NCI-H146 treated with DMSO at 0.1 percent for 48 hours (cell line): ENCODE measurements around the gene OR5AN1.
"Not testable (repeated sequence)": the region's sequence is repeated elsewhere in the genome, so short reads cannot be mapped to it uniquely, and the experiment has no call there.

Experiments
- DNase-seq: peaks from one replicate; lab custom pipeline; 2025; ENCODE audit not compliant: unreplicated experiment; lab: John Stamatoyannopoulos, UW

Gene OR5AN1

GRCh38 chr11:59358595-59358994 is at the start of gene OR5AN1:
TSS of gene OR5AN1 (plus strand) at chr11:59358895. CDS start at chr11:59364459, 5,564 bp downstream.
- DNase-seq = no peak

DNA sequence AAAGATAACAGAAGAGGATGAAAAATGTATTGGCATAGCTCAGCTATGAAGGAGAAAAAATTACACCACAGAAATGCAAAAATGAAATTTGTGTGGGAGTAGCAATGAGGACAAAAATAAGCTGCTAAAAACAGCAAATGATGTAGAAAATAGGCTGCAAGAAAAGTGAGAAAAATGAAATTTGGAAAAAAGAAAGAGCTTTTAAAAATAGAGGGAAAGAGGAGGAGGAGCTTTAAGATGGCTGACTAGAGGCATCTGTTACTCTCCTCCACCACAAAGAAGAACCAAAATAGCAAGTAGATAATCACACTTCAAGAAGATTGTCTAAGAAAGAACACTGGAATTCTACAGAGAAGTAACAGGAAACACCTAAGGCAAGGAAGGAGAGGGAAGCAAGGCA is 23.7 kb upstream of the OR5AN1 start:
- DNase-seq = no peak

- DNase-seq = no peak
These were observed 22.5 kb upstream of the OR5AN1 start for GRCh38 chr11:59336176-59336575.

DNA sequence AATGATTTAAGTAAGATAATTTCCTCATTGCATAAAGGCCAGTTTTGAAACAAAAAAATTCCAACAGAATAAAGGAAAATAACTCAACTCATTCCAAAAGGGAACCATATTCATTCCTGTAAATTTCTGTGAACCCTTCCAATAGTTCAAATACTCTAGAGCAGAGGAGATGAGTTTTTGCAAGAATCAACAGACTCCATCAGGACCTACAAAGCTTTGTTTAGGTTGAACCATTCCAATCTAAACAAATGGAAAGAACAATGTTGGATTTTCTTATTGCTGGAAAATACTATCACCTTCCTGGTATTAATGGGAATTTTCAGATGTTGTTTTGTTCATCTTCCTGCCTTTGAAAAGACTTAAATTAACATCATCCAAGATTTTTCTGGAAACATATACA is 21.8 kb upstream of the OR5AN1 start:
- no peak for DNase-seq

DNA sequence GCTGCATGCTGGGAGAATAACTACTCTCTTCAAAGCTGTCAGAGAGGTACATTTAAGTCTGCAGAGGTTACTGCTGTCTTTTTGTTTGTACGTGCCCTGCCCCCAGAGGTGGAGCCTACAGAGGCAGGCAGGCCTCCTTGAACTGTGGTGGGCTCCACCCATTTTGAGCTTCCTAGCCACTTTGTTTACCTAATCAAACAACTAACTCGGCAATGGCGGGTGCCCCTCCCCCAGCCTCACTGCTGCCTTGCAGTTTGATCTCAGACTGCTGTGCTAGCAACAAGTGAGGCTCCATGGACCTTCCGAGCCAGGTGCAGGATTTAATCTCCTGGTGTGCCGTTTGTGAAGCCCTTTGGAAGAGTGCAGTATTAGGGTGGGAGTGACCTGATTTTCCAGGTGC is 9.0 kb upstream of the OR5AN1 start:
- DNase-seq = not testable (repeated sequence)

DNA sequence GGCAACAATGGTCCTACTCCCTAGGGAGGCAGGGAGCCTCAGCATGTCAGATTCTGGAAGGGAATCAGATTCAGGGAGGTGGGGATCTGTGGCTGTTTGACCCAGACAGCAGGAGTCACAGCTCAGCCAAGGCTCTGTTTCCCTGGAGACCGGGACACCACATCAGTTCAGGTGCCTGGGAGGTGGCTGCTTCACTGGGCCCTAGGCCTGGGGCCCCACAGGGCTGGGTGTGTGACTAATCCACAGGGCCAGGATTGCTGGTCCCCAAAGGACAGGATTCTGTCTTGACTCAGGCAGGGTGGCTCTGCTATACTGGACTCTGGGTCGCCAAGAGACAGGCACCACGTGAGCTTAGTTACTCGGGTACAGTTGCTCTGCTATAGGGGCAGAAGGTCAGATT is 3.5 kb upstream of the OR5AN1 start:
- no peak for DNase-seq

GRCh38 chr11:59356561-59356960 is 2.1 kb upstream of the OR5AN1 start:
- DNase-seq = no peak

GRCh38 chr11:59358020-59358419 is 675 bp upstream of the OR5AN1 start:
- no peak for DNase-seq

GRCh38 chr11:59365232-59366018 is 6.7 kb downstream of the OR5AN1 start:
- DNase-seq = no peak

DNA sequence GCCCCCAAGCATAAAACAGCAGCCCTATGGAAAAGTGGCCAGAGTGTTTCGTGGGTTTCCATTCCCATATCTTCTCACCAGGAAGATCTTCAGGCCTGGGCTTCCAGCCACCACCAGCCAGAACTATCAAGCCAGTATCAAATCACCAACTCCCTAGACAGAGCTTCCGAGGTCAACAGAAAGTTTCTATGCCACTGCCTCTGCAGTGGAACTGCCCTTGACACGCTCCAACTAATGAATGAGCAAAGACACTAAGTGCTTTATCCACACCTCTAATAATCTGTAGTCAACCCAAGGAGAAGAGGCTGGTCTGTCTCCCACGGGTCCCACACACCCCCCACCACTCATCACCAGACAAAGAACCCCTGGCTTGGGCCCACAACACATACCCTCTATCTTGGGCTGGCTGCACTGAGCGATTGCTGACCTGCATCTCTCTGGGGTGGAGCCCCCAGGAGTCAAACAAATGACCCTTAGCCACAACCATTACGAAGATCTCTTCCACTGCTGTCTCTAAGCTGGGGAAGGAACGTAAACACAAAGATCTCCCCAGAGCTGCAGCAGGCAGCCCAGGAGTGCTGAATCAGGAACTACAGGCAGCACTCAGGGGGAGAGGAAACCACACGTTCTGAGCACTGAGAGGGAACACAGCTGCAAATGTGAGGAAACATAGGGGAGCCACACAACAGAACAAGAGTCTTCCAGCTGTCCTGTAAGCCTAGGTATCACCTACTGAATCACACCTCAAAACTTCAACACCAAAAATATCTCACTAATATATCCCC is 9.7 kb downstream of the OR5AN1 start:
- no peak for DNase-seq

DNA sequence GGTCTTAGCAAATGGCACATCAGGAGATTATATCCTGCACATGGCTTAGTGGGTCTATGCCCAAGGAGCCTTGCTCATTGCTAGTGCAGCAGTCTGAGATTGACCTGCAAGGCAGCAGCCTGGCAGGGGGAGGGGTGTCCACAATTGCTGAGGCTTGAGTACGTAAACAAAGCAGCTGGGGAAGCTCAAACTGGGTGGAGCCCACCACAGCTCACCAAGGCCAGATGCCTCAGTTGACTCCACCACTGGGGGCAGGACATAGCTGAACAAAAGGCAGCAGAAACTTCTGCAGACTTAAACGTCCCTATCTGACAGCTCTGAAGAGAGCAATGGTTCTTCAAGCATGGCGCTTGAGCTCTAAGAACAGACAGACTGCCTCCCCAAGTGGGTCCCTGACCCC is 13.6 kb downstream of the OR5AN1 start:
- DNase-seq = not testable (repeated sequence)

- no peak for DNase-seq
These were observed 21.8 kb downstream of the OR5AN1 start for GRCh38 chr11:59380263-59381059.

- no peak for DNase-seq
These were observed 35.5 kb downstream of the OR5AN1 start for GRCh38 chr11:59394186-59394585.

DNA sequence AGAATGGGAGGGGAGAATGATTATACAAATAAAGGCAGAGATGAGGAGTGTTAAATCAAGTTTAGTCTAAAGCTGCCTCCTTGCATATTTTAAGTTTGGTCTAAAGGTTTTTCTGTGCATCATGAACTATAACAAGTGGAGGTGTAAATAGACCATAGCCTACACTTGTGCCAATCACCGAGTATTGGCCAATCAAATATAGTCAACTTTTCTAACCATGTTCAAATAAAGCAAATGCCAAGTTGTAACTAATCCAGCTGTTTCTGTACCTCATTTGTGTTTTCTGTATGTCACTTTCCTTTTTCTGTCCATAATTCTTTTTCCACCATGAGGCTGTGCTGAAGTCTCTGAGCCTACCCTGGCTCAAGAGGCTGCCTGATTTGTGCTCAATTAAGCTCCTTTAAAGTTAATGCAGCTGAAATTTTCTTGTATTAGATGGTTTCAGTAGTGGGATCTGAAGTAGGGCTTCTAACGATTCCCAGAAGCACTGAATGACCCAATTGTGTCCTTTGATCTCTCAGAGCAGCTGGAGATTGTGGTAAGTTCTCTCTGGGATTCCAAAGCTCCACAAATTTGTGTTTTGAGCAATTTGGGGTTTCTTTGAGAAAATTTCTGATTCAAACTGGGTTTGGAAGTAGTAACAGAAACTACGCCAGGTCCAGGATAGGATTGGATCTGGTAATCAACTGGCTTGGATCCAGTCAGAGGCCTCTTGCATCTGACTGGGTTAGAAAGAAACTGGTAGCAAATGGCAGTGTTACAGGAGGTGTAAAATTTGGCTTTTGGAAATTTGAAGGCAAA is 42.0 kb downstream of the OR5AN1 start:
- no peak for DNase-seq

GRCh38 chr11:59401262-59401552 is 42.5 kb downstream of the OR5AN1 start:
- no peak for DNase-seq

GRCh38 chr11:59403546-59403945 is 44.9 kb downstream of the OR5AN1 start:
- no peak for DNase-seq

- no peak for DNase-seq
These were observed 55.0 kb downstream of the OR5AN1 start for GRCh38 chr11:59413646-59414045.

DNA sequence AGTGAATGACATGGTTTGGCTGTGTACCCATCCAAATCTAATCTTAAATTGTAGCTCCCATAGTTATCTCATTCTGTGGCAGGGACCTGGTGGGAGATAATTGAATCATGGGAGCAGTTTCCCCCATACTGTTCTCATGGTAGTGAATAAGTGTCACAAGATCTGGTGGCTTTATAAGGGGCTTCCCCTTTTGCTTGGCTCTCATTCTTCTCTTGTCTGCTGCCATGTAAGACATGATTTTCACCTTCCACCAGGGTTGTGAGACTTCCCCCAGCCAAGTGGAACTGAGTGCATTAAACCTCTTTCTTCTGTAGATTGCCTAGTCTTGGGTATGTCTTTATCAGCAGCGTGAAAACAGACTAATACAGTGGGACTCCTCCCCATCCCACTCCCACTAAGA is 56.4 kb downstream of the OR5AN1 start:
- no peak for DNase-seq

- DNase-seq = no peak
These were observed 57.9 kb downstream of the OR5AN1 start for GRCh38 chr11:59416613-59417012.

DNA sequence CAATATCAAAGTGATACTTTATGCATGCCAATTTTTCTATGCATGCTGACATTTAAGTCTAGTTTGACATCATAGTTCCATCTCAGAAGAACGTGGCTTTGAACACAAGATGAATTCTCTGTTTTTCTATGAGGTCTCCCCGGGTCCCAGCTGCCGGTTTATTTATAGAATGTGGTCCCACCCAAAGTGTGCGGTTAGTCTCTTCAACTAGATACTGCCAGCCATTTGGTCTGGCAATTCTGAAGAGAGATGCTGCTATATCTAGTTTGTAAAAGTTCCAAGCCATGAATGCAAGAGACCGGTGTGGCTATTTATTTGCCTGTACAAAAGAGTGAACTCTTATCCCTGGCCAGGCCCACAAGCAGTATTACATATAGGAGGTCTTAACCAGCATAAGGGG is 58.3 kb downstream of the OR5AN1 start:
- DNase-seq = no peak

GRCh38 chr11:59418156-59418555 is 59.5 kb downstream of the OR5AN1 start:
- no peak for DNase-seq
